BJ (cell line): ENCODE data around the gene DTNB. TPM values are rescaled to one million over a fixed set of nuclear protein-coding genes. Genes with fewer than 3 reads are reported as not detected.

ENCODE experiments used
- CTCF ChIA-PET: fragments of 350-600 bp; formaldehyde crosslinking; extraction: SDS; loops from one replicate; lab custom pipeline; 2021; ENCODE audit warnings: antibody characterized with exemption, inconsistent platforms; lab: Yijun Ruan, JAX
- POLR2A ChIA-PET: fragments of 300-600 bp; sonication (Branson Sonifier 250); formaldehyde crosslinking; extraction: SDS; loops from one replicate; lab custom pipeline; 2021; ENCODE audit warnings: antibody characterized with exemption; lab: Charles Lee
- DNase-seq: peaks from one replicate; pipeline ENCODE4 v3.0.0-alpha.2; 2011; ENCODE audit warnings: low read depth
- H3K27me3 ChIP-seq: 2 replicates; pipeline ENCODE4 v1.6.0; 2011; ENCODE audit warnings: low read length; ENCODE audit not compliant: control insufficient read depth, insufficient read depth
- H3K36me3 ChIP-seq: 2 replicates; pipeline ENCODE4 v1.5.1; 2011; ENCODE audit warnings: low read length; ENCODE audit not compliant: control insufficient read depth, insufficient read depth
- H3K4me3 ChIP-seq: 2 replicates; pipeline ENCODE4 v1.5.1; 2011; ENCODE audit warnings: low read depth, mild to moderate bottlenecking, control low read depth, low read length
- CTCF ChIP-seq: IDR thresholded peaks from 2 replicates; pipeline ENCODE4 v1.5.1; 2011; ENCODE audit warnings: low read depth, mild to moderate bottlenecking, control low read depth, inconsistent platforms, low read length, moderate library complexity; ENCODE audit not compliant: insufficient read depth
- polyA plus RNA-seq: library from polyadenylated mRNA; depleted of rRNA; stranded (reverse); fragments of >200 nt; gene quantifications from 2 replicates; pipeline ENCODE4 v1.2.3, GENCODE V29; 2011

The DTNB gene
- polyA plus RNA-seq, 1 experiment = 7.7 TPM

GRCh38 chr2:25460261-25460905 is 213.0 kb downstream of the DTNB start:
- H3K4me3 ChIP-seq = no peak overlapping the region
- no peaks in the 10 kb centered on the region for H3K27me3 ChIP-seq
- no peak for DNase-seq
- ChIA-PET POLR2A (interaction anchor here (0.7 kb wide), 1 partner anchor 1233 kb away, joined by 5 read pairs; no protein-coding TSS in a partner anchor), CTCF (no interaction called here)
- H3K36me3 ChIP-seq = no peaks in the 10 kb centered on the region
- no peak for TF ChIP-seq CTCF

- H3K27me3 ChIP-seq = no peaks in the 10 kb centered on the region
- TF ChIP-seq CTCF = no peak
- DNase-seq = no peak
- ChIA-PET POLR2A (no interaction called here), CTCF (interaction anchor here (0.7 kb wide), 1 partner anchor 9 kb away, joined by 4 read pairs; no protein-coding TSS in a partner anchor)
- no peaks in the 10 kb centered on the region for H3K36me3 ChIP-seq
- no peak overlapping the region for H3K4me3 ChIP-seq
These were observed 218.4 kb downstream of the DTNB start for GRCh38 chr2:25454824-25455611.

GRCh38 chr2:25453199-25453905 is 220.0 kb downstream of the DTNB start:
- Histone ChIP-seq H3K36me3 (no peaks in the 10 kb centered on the region), H3K27me3 (no peaks in the 10 kb centered on the region), H3K4me3 (no peak overlapping the region)
- no peak for TF ChIP-seq CTCF
- DNase-seq = no peak
- ChIA-PET CTCF (interaction anchor here (0.5 to 1.0 kb wide), 3 partner anchors 12 to 91 kb away, joined by 3 read pairs; no protein-coding TSS in a partner anchor), POLR2A (interaction anchor here (0.6 kb wide), 1 partner anchor 14 kb away, joined by 3 read pairs; no protein-coding TSS in a partner anchor)

- DNase-seq = no peak
- CTCF ChIA-PET = no interaction called here
These were observed 224.6 kb downstream of the DTNB start for GRCh38 chr2:25448808-25449207.

More at GRCh38 chr2:25448808-25449207, 224.6 kb downstream of the DTNB start:
- H3K27me3 ChIP-seq = no peaks in the 10 kb centered on the region
- no peaks in the 10 kb centered on the region for H3K36me3 ChIP-seq
- POLR2A ChIA-PET = no interaction called here
- H3K4me3 ChIP-seq = no peak overlapping the region
- TF ChIP-seq CTCF = no peak
